Stimulated activated naive CD4-positive, alpha-beta T cell treated with Interleukin-2 at 50 U/mL for 16 hours (primary cell): ENCODE results near the gene MEF2A.

ENCODE experiments used
- DNase-seq: peaks from one replicate; lab custom pipeline; 2025; lab: John Stamatoyannopoulos, UW

Gene MEF2A

GRCh38 chr15:99605990-99606389, 40.2 kb downstream of the MEF2A start:
- no peak for DNase-seq

- no peak for DNase-seq
Measured at GRCh38 chr15:99606646-99607045, 40.9 kb downstream of the MEF2A start.

DNA sequence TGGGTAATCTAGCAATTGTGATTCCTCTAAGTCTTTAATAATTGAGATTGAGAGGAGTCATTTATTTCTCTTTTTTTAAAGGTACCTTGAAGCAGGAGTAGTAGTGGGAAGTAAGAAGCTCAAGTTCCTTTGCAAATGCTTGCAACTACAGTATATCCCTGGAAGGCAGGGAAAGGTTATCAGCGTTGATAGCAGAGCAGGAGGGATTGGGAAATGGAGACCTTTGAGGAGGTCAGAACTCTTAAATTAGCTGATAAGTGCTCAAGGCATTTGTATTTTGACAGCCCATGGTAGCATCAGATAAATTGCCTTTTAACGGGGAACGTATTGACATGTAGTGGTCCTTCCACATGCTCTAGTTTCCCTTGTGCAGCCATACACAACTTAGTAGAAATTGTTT, 47.7 kb downstream of the MEF2A start:
- no peak for DNase-seq

GRCh38 chr15:99613887-99614647, 48.3 kb downstream of the MEF2A start:
- DNase-seq, result no peak

DNA sequence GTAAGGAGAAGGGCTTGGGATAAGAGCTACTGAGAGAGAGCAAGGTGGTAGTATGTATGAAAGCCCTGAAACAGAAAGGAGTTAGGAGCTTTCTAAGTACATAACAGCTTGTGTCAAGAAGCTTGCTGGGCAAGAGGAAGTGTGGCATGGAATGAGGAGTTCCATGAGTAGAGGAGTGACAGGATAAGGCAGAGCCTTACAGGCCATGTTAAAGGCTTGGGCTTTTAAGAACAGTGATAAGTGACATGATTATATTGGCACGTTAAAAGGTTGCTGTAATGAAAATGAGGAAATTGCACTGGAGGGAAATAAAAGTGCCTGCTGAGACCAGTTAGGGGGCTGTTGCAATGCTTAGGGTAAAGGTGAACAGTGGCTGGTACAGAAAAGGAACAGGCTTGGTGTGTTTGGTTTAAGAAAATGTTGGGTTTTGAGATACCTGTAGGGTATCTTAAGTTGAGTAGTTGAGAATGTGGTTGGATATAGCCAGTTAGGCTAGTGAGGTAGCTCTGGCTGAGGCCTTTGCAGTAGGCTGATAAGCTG, 49.0 kb downstream of the MEF2A start:
- DNase-seq, result no peak

GRCh38 chr15:99615460-99615859, 49.7 kb downstream of the MEF2A start:
- DNase-seq, result no peak

DNA sequence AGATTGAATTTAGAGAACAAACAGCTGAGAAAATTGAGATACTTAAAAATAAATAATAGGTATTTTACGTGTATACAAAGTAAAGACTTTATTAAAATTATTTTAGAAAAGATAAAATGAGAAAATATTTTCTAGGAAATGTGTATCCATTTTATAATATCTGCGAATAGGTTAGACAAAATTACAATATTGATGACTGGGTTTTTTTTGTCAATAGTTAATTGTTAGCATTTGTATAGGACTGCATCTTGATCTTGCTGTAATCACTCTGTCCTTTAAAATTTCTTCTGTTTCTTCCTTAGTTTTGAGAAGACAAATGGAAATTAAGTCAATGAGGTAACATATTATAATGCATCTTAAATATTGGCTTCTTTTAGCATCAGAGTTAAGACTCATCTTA, 50.3 kb downstream of the MEF2A start:
- no peak for DNase-seq

DNA sequence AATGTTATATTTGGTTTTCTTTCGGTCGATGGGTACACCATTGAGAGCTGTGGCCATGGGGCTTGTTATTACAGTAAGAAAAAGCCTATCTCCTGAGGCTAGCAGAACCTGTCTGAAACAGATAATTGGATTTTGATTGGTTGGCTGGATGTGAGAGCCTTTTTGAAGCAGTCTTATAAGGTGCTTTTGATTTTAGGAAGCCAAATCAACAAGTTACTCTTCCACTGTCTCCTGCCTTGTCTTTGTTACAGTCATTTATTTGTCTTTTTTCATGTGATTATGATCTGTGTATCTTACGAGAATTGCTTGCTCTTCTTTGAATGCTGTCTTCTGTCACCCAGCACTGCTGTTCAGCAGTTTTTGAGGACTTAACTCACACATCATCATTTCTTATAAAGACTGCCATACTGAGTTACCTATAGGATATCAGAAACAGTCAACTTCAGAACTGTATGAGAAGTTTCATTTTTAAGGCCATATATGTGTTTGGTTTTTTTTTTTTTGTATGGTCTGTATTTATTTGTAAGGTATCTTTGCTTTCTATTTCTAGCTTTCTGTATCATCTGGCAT, 51.1 kb downstream of the MEF2A start:
- DNase-seq, result no peak

GRCh38 chr15:99618941-99619411, 53.2 kb downstream of the MEF2A start:
- no peak for DNase-seq

- no peak for DNase-seq
Measured at GRCh38 chr15:99619712-99620111, 53.9 kb downstream of the MEF2A start.

GRCh38 chr15:99620178-99620577, 54.4 kb downstream of the MEF2A start:
- no peak for DNase-seq

DNA sequence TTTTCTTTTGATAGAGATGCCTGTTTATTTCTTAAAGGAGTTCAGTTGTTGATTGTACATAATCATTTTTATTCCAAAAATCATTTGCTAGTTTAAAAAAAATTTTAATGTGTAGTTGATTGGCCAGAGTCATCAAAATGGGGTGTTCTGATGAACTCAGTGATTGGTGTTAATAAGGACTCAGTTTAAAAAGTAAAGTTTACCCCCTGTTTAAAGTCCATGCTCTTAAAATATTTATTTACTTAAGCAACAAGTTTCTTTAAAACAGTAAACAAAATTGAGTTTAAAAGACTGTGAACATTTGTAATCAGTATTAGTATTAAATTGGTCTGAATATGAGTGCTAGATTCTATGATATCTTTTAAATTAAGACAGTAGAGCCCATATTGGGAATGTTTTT, 56.0 kb downstream of the MEF2A start:
- DNase-seq, result no peak

- DNase-seq, result no peak
Measured at GRCh38 chr15:99628374-99629001, 62.7 kb downstream of the MEF2A start.

- DNase-seq, result no peak
Measured at GRCh38 chr15:99630607-99631131, 64.9 kb downstream of the MEF2A start.

DNA sequence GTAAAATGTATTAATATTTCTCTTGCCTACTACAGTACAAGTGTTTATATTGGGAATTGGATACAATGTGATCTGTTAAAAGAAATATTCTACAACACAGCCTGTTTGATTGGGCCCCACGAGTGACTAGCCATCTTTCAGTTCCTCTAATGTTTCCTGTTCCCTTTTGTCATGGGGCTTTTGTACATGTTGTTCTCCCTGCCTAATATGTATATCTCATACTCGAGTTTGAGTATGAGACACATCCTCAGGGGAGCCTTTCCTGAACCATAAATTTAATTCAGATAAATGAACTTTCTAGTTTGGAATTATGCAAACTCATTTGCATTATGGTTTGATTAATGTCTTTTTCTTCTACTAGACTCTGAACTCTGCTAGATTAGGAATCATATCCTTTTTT, 65.5 kb downstream of the MEF2A start:
- DNase-seq, result no peak

GRCh38 chr15:99632521-99632920, 66.7 kb downstream of the MEF2A start:
- no peak for DNase-seq

GRCh38 chr15:99633655-99634054, 67.9 kb downstream of the MEF2A start:
- no peak for DNase-seq

DNA sequence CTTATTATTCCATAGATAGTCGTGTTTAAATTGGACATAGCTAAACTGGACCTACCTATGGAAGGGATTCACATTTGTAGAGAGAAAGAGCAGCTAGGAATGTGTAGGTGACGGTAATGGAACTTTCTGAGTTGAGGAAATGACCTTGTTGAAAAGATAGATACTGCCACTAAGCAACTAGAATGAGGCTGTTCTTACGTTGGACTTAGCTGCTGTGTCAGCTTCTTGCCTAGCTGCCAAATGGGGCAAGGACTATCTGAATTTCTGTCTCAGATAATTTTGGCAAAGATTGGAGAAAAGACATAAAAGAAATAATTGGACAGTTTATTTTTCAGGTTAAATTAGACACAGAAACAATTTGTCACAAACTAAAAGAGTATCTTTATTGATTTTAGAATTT, 68.8 kb downstream of the MEF2A start:
- no peak for DNase-seq

DNA sequence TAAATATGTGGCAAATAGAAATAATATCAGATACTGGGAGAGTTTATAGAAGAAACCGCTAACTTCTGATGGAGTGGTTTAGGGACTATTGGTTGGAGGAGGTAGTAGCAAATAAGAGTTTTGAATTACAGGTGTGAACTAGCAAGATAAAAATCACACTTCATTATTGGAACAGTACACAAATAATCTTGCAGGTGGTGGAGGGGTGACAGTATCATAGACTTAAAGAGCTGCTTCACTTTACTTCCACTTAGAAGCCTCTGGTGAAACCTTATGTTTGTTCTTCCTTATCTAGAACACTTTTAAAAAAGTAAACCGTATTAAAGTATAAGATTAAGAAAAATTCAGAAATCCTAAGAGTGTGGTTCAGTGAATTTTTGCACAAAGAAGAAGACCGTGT, 69.4 kb downstream of the MEF2A start:
- DNase-seq, result no peak

GRCh38 chr15:99635794-99636193, 70.0 kb downstream of the MEF2A start:
- no peak for DNase-seq

DNA sequence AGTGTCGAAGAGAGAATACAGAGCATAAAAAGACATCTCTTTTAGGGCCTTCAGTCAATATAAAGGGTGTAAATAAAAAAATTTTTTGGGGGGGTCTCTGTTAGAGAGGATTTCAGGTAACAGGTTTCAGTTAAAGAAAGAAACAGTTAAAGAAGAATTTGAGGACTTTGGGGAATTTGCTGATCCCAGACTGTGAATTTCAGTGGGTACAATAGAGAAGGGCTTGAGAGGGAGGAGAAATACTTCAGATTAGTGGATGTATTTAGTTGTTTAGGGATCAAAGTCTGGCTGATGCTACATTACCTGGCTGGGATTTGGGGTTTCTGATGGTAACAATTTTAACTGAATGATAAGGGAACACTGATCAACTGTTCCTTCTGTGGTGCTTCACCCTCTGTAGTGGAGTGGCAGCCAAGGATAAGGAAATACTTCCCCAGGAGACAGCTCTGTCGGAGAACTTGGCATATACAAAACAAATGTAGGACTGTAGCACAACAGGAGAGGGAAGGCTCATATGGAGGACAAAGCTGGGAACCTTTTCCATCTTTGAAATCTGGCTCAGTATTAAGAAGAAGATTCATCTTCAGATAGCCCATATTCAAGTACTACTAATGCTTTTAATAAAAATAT, 79.2 kb downstream of the MEF2A start:
- DNase-seq, result no peak

GRCh38 chr15:99645543-99645935, 79.8 kb downstream of the MEF2A start:
- no peak for DNase-seq
